NCI-H146 treated with DMSO at 0.1 percent for 48 hours (cell line): ENCODE results near the gene SELENOS.
"Not testable (repeated sequence)": the region's sequence is repeated elsewhere in the genome, so short reads cannot be mapped to it uniquely, and the experiment has no call there.

Experiments
- DNase-seq: peaks from one replicate; lab custom pipeline; 2025; ENCODE audit not compliant: unreplicated experiment; lab: John Stamatoyannopoulos, UW

Gene SELENOS

DNA sequence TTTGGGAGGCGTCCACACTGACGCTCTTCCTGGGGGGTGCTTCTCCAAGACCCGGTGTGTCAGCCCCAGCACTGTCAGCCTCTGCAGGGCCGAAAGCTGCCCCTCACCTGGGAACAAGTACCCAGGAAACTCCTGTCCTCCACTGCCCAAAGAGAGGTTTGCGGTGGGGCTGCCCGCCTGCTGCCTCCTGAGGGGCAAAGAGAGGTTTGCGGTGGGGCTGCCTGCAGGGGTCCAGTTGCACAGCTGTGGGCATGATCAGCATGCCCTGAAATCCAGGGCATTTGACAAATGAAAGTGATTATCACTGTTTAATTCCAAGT is 32.8 kb upstream of the SELENOS start:
- no peak for DNase-seq

DNA sequence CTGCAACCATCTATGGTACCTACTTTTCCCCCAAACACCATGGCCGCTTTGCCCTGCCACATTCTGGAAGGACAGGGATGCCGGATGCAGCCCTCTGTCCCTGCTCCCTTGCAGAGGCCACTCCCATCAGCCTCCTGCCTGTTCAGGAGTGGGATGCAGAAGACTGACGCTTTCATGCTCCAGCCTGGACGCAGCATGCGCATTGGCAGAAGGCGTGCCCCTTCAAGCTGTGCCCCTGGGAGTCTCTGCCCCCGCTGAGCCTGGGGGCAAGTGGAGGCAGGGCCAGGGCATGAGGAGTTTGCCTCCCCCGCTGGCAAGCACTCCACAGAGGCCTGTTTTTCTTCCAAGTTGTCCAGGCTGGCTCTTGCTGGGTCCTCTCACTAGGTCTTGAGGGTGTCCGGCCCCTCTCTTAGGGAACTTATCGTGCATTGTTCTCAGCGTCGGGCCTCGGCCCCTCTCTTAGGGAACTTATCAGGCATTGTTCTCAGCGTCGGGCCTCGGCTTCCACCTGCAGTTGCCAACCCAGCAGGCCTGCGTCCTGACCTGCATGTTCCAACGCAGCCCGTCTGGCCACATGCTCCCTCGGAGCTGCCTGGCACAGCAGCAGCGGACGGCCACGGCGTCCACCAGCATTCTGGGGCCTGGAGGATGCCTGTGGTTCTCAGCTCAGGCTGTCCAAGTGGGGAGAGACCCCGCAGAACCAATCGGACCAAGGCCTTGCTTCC is 32.3 kb upstream of the SELENOS start:
- DNase-seq, result no peak

DNA sequence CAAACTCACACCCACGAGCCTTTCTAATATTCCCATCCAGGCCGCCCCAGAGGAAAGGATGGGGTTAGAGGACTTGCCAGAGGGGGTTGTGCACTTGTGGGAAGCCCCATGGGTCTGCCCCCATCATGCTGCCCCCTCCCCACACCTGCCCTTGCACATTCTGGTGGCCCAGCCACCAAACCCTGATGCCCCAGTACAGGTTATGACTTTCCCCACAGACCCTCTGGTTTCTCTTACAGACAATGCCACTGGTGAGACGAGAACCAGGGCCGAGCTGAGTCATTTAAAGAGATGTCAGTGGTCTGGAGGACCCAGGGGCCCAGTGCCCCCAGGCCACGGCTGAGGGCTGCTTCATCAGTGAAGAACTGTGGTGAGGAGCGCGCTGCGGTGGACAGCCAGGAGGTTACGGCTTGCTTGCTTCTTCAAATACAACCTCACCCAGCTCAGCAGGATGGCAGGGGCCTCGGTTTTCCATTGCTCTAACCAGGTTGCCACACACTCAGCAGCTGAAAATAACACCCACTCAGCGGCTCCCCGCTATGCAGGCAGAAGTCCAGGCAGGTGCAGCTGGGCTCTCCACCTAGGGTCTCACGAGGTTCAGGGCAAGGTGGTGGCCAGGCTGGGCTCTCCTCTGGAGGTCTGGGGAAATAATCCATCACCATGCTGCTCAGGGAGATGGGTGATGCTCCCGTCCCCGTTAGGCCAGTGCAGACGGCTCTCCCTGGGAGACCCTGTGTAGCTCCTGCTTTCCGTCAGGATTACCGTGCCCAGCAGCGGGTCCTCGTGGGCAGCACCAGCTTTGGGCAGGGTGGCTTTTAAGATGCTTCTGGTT is 31.5 kb upstream of the SELENOS start:
- DNase-seq, result peak; percentile 72

- no peak for DNase-seq
Measured at GRCh38 chr15:101307897-101308603, 30.8 kb upstream of the SELENOS start.

DNA sequence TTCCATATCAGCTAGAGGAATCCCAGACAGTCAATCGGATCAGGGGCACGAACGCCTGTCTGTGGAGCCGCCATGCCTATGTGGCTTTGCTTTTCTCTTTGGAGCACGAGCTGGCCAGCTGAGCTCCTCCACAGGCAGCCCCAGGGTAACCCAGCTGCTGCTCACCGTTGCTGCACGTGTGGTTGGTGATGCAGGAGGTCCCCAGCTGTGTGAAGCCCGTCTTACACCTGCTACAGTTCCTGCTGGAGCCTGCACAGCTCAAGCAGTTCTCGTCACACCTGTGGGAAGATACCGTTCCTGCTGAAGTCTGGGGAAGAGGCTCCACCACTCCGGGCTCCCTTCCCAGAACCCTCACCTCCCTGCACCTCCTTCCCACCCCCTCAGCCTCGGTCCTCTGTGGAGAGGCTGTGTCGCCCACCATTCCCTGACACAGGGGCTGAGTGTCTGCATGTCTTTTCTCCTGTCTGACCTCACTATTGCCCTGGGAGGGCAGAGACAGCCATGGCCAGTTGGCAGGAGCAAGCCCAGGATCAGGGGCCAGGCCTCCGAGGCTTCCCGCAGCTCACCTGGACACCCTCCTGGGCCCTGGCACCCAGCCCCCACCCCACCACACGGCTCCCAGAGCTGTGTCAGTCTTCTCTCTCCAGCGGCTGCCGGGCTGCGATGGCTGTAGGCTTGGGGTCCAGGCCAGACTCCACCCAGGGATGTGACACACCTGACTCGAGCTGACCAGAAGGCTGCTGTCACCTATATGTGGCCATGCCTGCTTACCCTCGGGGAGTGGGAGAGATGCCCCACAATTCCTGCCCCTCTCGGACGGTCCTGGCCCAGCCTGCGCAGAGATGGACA is 30.0 kb upstream of the SELENOS start:
- peak; percentile 42 for DNase-seq

DNA sequence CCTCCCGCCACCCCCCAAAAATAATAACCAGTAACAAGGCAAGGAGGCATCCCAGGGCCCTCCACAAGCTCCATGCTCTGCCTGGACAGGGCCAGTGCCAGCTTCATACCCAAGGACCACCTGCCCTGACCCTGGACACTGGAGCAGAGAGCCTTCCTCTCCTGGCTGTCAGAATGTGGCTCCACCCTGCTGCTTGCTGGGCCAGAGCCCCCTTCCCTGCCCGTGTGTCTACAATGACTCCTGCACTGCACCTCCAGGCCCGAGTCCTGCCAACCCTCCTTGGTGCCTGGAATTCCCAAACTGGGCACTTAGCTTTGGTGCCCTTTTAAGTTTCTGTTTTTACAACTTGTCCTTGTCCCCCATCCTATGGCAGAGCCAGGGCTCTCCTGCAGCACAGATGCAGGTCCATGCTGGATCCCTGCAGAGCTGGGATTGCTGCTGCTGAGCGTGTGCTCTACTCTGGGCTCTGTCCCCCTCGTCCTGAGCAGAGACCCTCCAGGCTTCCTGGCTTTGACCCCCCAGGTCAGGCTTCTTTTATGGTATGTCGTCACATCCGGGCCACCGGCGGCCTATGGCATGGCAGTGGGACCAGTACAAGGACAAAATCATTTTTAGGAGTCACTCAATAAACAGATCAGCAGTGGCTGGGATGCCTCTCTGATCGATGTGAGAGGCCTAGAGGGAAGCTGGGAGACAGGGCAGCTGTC is 29.2 kb upstream of the SELENOS start:
- DNase-seq, result no peak

DNA sequence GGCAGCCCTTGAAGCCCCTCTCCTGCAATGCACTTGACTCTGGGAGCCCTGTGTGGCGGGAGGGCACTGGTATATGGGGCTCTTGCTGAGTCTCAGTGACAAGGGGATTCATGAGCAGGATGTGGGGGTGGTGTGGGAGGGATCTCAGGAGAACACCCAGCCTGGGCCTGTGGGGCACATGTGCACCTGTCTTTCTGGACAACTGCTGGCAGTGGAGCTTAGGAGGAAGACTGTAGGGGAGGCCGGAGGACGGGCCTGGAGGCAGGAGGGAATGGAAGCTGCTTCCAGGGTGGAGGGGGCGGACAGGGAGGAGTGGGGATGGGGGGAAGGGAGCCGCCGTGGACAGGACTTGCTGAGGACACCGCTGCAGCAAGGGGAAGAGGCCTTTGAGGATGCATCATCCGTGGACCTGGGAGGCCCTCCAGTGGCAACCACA is 28.6 kb upstream of the SELENOS start:
- DNase-seq, result no peak

DNA sequence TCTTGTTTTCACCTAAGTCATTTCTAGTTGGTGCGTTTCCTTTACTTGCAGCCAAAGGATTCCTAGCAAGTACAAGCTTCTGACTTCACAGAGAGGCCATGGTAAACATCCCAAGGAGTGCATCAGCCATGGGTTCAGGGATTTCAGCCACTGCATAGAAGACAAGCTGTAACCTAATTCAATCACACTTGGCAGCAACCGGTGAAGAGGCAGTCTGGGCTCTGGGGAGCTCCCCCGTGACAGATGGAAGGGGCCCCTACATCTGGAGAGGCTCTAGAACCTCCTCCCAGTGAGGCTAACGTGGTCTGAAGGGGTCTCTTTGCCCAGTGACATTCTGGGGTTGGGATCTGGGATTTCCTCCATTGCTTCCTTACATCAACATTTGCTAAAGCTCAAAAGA is 26.1 kb upstream of the SELENOS start:
- no peak for DNase-seq

GRCh38 chr15:101296418-101297405 is 19.4 kb upstream of the SELENOS start:
- no peak for DNase-seq

- DNase-seq, result peak; percentile 17
Measured at GRCh38 chr15:101295607-101296161, 18.4 kb upstream of the SELENOS start.

GRCh38 chr15:101294731-101295606 is 17.7 kb upstream of the SELENOS start, which contains the start of gene SNRPA1:
SNRPA1 (minus strand) TSS chr15:101295248; CDS start chr15:101295178, 70 bp downstream.
- peak; percentile 86 for DNase-seq

DNA sequence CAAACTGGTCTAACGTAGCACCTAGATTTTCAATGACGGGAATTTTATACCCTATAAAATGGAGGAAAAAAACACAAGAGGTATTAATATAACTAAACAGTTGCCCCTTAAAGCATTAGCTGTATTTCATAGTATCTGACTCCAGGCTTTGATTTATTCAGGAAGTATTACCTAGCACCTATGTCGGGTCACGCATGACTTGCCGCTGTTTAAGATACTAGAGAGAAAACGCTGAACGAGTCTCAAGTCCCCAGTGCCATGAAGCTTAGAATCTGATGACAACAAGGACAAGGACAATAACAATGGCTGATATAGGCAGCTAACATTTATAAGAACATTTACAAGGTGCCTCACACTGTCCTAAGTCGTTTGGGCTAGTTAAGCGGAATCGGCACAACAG is 15.8 kb upstream of the SELENOS start:
- no peak for DNase-seq

DNA sequence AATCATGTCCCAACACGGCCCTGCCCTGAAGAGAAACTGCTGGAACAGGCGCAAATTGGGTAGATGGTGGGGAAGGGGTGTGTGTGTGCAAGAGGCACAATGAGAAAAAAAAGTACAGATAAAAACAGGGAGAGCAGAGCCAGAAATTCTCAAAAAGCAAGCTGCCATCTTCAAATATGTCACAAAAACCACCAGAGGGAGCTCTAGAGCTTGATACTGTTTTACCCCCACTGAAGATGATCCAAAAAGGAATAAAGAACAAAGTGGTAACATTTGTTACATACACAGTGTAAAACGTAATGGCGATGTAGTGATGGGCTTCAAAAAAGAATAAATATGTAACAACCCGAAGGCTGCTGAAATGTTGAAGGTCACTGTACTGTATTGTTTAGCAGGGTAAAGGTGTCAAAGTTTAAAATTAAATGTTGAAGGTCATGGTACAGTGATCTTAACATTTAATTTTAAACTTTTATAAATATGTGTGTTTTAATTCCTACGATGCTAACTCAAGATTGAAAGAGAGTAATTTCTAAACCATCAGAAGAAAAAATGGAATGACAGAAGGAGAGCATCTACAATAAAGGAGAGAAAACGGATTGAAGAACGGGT is 11.7 kb upstream of the SELENOS start:
- no peak for DNase-seq

- DNase-seq, result not testable (repeated sequence)
Measured at GRCh38 chr15:101287342-101287741, 10.1 kb upstream of the SELENOS start.

DNA sequence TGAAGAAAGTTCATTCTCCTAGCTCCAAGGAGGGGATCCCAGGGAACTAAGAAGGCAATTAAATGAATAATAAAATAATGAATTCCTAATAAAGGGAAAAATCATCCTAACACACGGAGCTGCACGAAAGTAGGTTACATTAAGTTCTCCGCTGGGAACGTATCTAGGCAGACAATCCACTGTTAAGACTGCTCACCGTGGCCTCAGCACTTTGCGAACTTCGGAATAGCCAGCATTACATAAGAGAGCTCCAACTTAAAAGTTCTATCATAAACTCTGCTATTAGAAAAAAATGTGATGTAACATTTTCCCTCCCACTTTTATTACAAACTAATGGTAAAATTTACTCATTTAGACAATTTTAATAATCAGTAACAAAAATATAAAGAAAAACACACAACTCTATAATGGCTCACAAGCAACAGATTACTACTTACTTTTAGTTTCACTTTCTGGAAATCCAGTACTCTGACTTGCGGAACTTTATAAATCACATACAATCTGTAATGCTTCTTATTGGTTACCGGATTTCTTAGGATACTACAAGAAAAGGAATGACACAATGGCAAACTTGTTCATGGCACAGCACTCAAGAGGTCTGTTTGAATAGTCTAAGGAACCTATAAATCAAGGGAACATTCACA is 9.3 kb upstream of the SELENOS start:
- no peak for DNase-seq

DNA sequence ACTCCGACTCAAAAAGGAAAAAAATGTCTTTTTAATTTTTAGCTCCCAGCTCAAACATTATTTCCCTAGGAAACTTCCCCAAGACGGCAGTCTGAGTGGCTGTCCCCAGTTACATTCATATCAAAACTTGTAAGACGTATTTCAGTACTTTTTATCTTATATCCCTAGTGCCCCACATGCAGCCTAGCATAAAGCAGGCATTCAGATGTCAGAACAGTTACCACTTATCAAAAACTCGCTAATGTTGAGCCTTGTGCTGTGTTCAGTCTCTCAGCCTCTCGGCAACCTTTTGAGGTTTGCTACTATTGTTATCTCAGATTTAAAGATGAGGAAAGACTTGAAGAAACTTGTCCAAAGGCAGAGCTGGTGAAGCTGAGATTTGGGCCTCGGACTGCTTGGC is 6.6 kb upstream of the SELENOS start:
- no peak for DNase-seq

- no peak for DNase-seq
Measured at GRCh38 chr15:101280007-101280406, 2.7 kb upstream of the SELENOS start.
